ENCODE measurements around the gene CEP164. TPM values are rescaled to one million over a fixed set of nuclear protein-coding genes. Genes with fewer than 3 reads are reported as not detected.

CEP164 gene
- polyA plus RNA-seq, 1 donor from 2014 or later: 27.4 TPM

- Histone ChIP-seq H3F3A (ENCODE audit: insufficient read depth, low read length, poor library complexity, severe bottlenecking) (no peaks in the 10 kb centered on the region), H2AFZ (ENCODE audit: low read depth, low read length) (no peak overlapping the region), H4K20me1 (ENCODE audit: insufficient read depth) (no peaks in the 10 kb centered on the region), H3K4me3 (ENCODE audit: low read length) (no peak overlapping the region), H3K9ac (ENCODE audit: low read length) (no peak overlapping the region), H3K9me2 (ENCODE audit: insufficient read depth, low read length) (no peaks in the 10 kb centered on the region), H3K79me2 (replicated peaks; ENCODE audit: insufficient read depth, low read length) (no peaks in the 10 kb centered on the region), H3K9me3 (ENCODE audit: low read length) (no peaks in the 10 kb centered on the region), H3K4me2 (ENCODE audit: low read length) (no peak overlapping the region), H3K36me3 (ENCODE audit: insufficient read depth, low read length) (no peaks in the 10 kb centered on the region), H3K27ac (ENCODE audit: low read length) (no peak overlapping the region), H3K27me3 (ENCODE audit: insufficient read depth, low read depth, low read length) (no peaks in the 10 kb centered on the region)
- TF ChIP-seq SMC3 (conservative IDR thresholded peaks at IDR 0.05; ENCODE audit: poor library complexity) (no peak), TAF1 (IDR thresholded peaks at IDR 0.05; ENCODE audit: low read depth) (no peak), REST (IDR thresholded peaks at IDR 0.05; ENCODE audit: borderline replicate concordance) (no peak), RAD21 (conservative IDR thresholded peaks at IDR 0.05) (no peak), POLR2AphosphoS5 (IDR thresholded peaks at IDR 0.05) (no peak), MXI1 (conservative IDR thresholded peaks at IDR 0.05; ENCODE audit: poor library complexity, severe bottlenecking) (no peak), EP300 (conservative IDR thresholded peaks at IDR 0.05; ENCODE audit: poor library complexity, severe bottlenecking) (no peak), EZH2 (IDR thresholded peaks at IDR 0.05; ENCODE audit: borderline replicate concordance, insufficient read depth, low read length, poor library complexity, severe bottlenecking) (no peak), CTCF (IDR thresholded peaks at IDR 0.05; ENCODE audit: poor library complexity, severe bottlenecking) (no peak)
Measured at GRCh38 chr11:117354550-117354949, 26.9 kb downstream of the CEP164 start.

GRCh38 chr11:117356126-117356890, 28.7 kb downstream of the CEP164 start:
- Histone ChIP-seq H3K79me2 (replicated peaks; ENCODE audit: insufficient read depth, low read length) (no peaks in the 10 kb centered on the region), H3F3A (ENCODE audit: insufficient read depth, low read length, poor library complexity, severe bottlenecking) (no peaks in the 10 kb centered on the region), H4K20me1 (ENCODE audit: insufficient read depth) (no peaks in the 10 kb centered on the region), H2AFZ (ENCODE audit: low read depth, low read length) (no peak overlapping the region), H3K9me3 (ENCODE audit: low read length) (no peaks in the 10 kb centered on the region), H3K9me2 (ENCODE audit: insufficient read depth, low read length) (no peaks in the 10 kb centered on the region), H3K27me3 (ENCODE audit: insufficient read depth, low read depth, low read length) (no peaks in the 10 kb centered on the region), H3K36me3 (ENCODE audit: insufficient read depth, low read length) (no peaks in the 10 kb centered on the region), H3K4me2 (ENCODE audit: low read length) (no peak overlapping the region), H3K4me3 (ENCODE audit: low read length) (no peak overlapping the region), H3K27ac (ENCODE audit: low read length) (no peak overlapping the region), H3K9ac (ENCODE audit: low read length) (no peak overlapping the region)
- TF ChIP-seq CTCF (IDR thresholded peaks at IDR 0.05; ENCODE audit: poor library complexity, severe bottlenecking) (no peak), TAF1 (IDR thresholded peaks at IDR 0.05; ENCODE audit: low read depth) (no peak), EZH2 (IDR thresholded peaks at IDR 0.05; ENCODE audit: borderline replicate concordance, insufficient read depth, low read length, poor library complexity, severe bottlenecking) (no peak), RAD21 (conservative IDR thresholded peaks at IDR 0.05) (no peak), POLR2AphosphoS5 (IDR thresholded peaks at IDR 0.05) (no peak), SMC3 (conservative IDR thresholded peaks at IDR 0.05; ENCODE audit: poor library complexity) (no peak), REST (IDR thresholded peaks at IDR 0.05; ENCODE audit: borderline replicate concordance) (no peak), EP300 (conservative IDR thresholded peaks at IDR 0.05; ENCODE audit: poor library complexity, severe bottlenecking) (no peak), MXI1 (conservative IDR thresholded peaks at IDR 0.05; ENCODE audit: poor library complexity, severe bottlenecking) (no peak)
